Upper lobe of right lung (tissue), 1 donor: ENCODE measurements around the gene AFMID. TPM values are rescaled to one million over a fixed set of nuclear protein-coding genes. Genes with fewer than 3 reads are reported as not detected.
A peak's percentile ranks its signal among the peaks of the same experiment; 100 is the strongest.

ENCODE experiments used
- ATAC-seq: fragments of 200-7000 bp; cut with Tn5 transposase; one replicate; pipeline ENCODE4 v1.9.1; 2020; ENCODE audit warnings: mild to moderate bottlenecking, moderate library complexity
- DNase-seq: peaks from one replicate; pipeline ENCODE4 v3.0.0-alpha.2; 2020
- H3K27ac ChIP-seq: fragments of 200-600 bp; one replicate; pipeline ENCODE4 v1.8.0; 2022
- H3K27me3 ChIP-seq: fragments of 200-600 bp; one replicate; pipeline ENCODE4 v1.8.0; 2022; ENCODE audit warnings: mild to moderate bottlenecking
- H3K36me3 ChIP-seq: fragments of 200-600 bp; one replicate; pipeline ENCODE4 v1.8.0; 2022
- H3K4me1 ChIP-seq: fragments of 200-600 bp; one replicate; pipeline ENCODE4 v1.8.0; 2022
- H3K4me3 ChIP-seq: fragments of 200-600 bp; one replicate; pipeline ENCODE4 v1.8.0; 2022; ENCODE audit warnings: mild to moderate bottlenecking
- H3K9me3 ChIP-seq: fragments of 200-600 bp; one replicate; pipeline ENCODE4 v1.8.0; 2022
- CTCF ChIP-seq: fragments of 200-600 bp; IDR thresholded peaks from one replicate; pipeline ENCODE4 v1.8.0; 2022; ENCODE audit warnings: antibody characterized with exemption
- intact Hi-C: fragments of 100-400 bp; cut with DNase I; formaldehyde crosslinking; loops from one replicate; pipeline ENCODE4 v1.11.0; 2022
- total RNA-seq: library from RNA; stranded (reverse); fragmentation: NEBNext Ultra II Directional; extraction: Animal tissue kit (Norgen Biotek cat#: 25700); gene quantifications from one replicate; pipeline ENCODE4 v1.2.1, GENCODE V29; 2021
- donor health status: DM: no; HTN: yes; CAD: no; lungs with severe emphysema.

AFMID gene
- total RNA-seq, 1 donor from 2014 or later, result 32.5 TPM

GRCh38 chr17:78208486-78208885 lies 21.3 kb downstream of the AFMID start:
- Histone ChIP-seq H3K4me3 (no peak overlapping the region), H3K9me3 (no peaks in the 10 kb centered on the region), H3K36me3 (no peaks in the 10 kb centered on the region), H3K27me3 (no peaks in the 10 kb centered on the region), H3K27ac (no peak overlapping the region), H3K4me1 (no peaks in the 10 kb centered on the region)
- TF ChIP-seq CTCF, result no peak
- no peak for ATAC-seq
- intact Hi-C loops, result no loop called here
- DNase-seq, result no peak

- H3K27me3 ChIP-seq, result no peaks in the 10 kb centered on the region
Observed at GRCh38 chr17:78210111-78210510, 22.9 kb downstream of the AFMID start.

GRCh38 chr17:78211032-78211431 lies 23.9 kb downstream of the AFMID start:
- Histone ChIP-seq H3K27me3 (no peaks in the 10 kb centered on the region), H3K36me3 (no peaks in the 10 kb centered on the region), H3K9me3 (no peaks in the 10 kb centered on the region), H3K4me1 (peaks cover 5% of the 10 kb centered on the region), H3K4me3 (no peak overlapping the region), H3K27ac (no peak overlapping the region)
- intact Hi-C loops, result no loop called here
- DNase-seq, result no peak
- no peak for ATAC-seq
- no peak for TF ChIP-seq CTCF

More at GRCh38 chr17:78210111-78210510, 22.9 kb downstream of the AFMID start:
- intact Hi-C loops, result no loop called here
- Histone ChIP-seq H3K27ac (no peak overlapping the region), H3K9me3 (no peaks in the 10 kb centered on the region), H3K4me3 (no peak overlapping the region), H3K36me3 (no peaks in the 10 kb centered on the region), H3K4me1 (peaks cover 5% of the 10 kb centered on the region)
- TF ChIP-seq CTCF, result no peak
- ATAC-seq (no peak), DNase-seq (no peak)

- H3K4me1 ChIP-seq, result peaks cover 5% of the 10 kb centered on the region
- H3K4me3 ChIP-seq, result peak within 1 kb of the TSS; percentile 47
- H3K9me3 ChIP-seq, result no peaks in the 10 kb centered on the region
- intact Hi-C loops, result no loop called here
- H3K36me3 ChIP-seq, result no peaks in the 10 kb centered on the region
- ATAC-seq (peak; percentile 100), DNase-seq (peak; percentile 93)
- H3K27me3 ChIP-seq, result no peaks in the 10 kb centered on the region
- no peak for TF ChIP-seq CTCF
- H3K27ac ChIP-seq, result no peak within 1 kb of the TSS
Observed at GRCh38 chr17:78214016-78214705, 27.0 kb downstream of the AFMID start, which contains the start of gene BIRC5. Gene BIRC5 (plus strand): TSS chr17:78214253. CDS start chr17:78214317, 64 bp downstream.

GRCh38 chr17:78214706-78215061 lies 27.5 kb downstream of the AFMID start:
- Histone ChIP-seq H3K27ac (no peak overlapping the region), H3K9me3 (no peaks in the 10 kb centered on the region), H3K36me3 (no peaks in the 10 kb centered on the region), H3K4me3 (no peak overlapping the region), H3K27me3 (no peaks in the 10 kb centered on the region), H3K4me1 (peaks cover 5% of the 10 kb centered on the region)
- intact Hi-C loops, result no loop called here
- ATAC-seq (no peak), DNase-seq (no peak)
- TF ChIP-seq CTCF, result no peak
